Activated CD8-positive, alpha-beta T cell treated with anti-CD3 and anti-CD28 coated beads for 36 hours (primary cell): Measurements from ENCODE around the gene GPRIN2. TPM values are rescaled to one million over a fixed set of nuclear protein-coding genes. Genes with fewer than 3 reads are reported as not detected.
"Not testable (repeated sequence)": the region's sequence is repeated elsewhere in the genome, so short reads cannot be mapped to it uniquely, and the experiment has no call there.

Source experiments
- ATAC-seq: fragments of 200-7000 bp; cut with Tn5 transposase; one replicate; pipeline ENCODE4 v1.10.0; 2021; ENCODE audit warnings: mild to moderate bottlenecking, moderate library complexity
- CTCF ChIA-PET: fragments of 350-600 bp; sonication (Branson Sonifier 250); formaldehyde crosslinking; loops from one replicate; lab custom pipeline; 2021; ENCODE audit warnings: antibody characterized with exemption; lab: Charles Lee
- POLR2A ChIA-PET: fragments of 350-600 bp; sonication (Branson Sonifier 250); formaldehyde crosslinking; loops from one replicate; lab custom pipeline; 2021; ENCODE audit warnings: antibody characterized with exemption; lab: Charles Lee
- DNase-seq: peaks from one replicate; pipeline ENCODE4 v3.0.0-alpha.2; 2020
- H3K27ac Mint-ChIP-seq: one replicate; pipeline ENCODE4 v1.8.0; 2021; ENCODE audit warnings: mild to moderate bottlenecking, mixed read lengths
- H3K27me3 Mint-ChIP-seq: one replicate; pipeline ENCODE4 v1.8.0; 2021; ENCODE audit warnings: mixed read lengths
- H3K36me3 Mint-ChIP-seq: one replicate; pipeline ENCODE4 v1.8.0; 2021; ENCODE audit warnings: low read depth, mixed read lengths
- H3K4me1 Mint-ChIP-seq: one replicate; pipeline ENCODE4 v1.8.0; 2021; ENCODE audit warnings: low read depth, mixed read lengths
- H3K4me3 Mint-ChIP-seq: one replicate; pipeline ENCODE4 v1.8.0; 2021; ENCODE audit warnings: mild to moderate bottlenecking, moderate library complexity, mixed read lengths
- H3K9me3 Mint-ChIP-seq: one replicate; pipeline ENCODE4 v1.8.0; 2021; ENCODE audit warnings: mixed read lengths
- intact Hi-C: fragments of 100-400 bp; cut with micrococcal nuclease; formaldehyde crosslinking; loops from one replicate; pipeline ENCODE4 v1.10.0; 2022
- total RNA-seq, 2 experiments: library from RNA; stranded (reverse); gene quantifications; one replicate each; pipeline ENCODE4 v1.2.3, GENCODE V29; 2021
- TF ChIP-seq, protein P1 (sequence below): fragments of 200-600 bp; IDR thresholded peaks from one replicate; pipeline ENCODE4 v1.8.0; 2022; ENCODE audit warnings: antibody characterized with exemption, mild to moderate bottlenecking

The GPRIN2 gene
- total RNA-seq, 2 experiments from 2014 or later, result not detected

DNA sequence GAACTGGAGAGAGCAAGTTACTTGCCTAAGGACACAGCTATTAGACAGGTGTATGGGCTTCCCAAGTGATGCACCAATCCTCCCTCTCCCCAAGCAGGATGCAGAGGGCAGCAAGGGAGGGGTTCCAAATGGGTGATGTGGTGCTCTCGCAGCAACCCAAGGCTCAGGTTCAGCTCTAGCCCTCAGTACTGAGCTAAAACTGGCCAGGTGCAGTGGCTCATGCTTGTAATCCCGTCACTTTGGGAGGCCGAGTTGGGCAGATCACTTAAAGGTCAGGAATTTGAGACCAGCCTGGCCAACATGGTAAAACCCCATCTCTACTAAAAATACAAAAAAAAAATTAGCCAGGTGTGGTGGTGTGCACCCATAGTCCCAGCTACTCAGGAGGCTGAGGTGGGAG is 40.7 kb downstream of the GPRIN2 start:
- TF ChIP-seq, protein P1, sequence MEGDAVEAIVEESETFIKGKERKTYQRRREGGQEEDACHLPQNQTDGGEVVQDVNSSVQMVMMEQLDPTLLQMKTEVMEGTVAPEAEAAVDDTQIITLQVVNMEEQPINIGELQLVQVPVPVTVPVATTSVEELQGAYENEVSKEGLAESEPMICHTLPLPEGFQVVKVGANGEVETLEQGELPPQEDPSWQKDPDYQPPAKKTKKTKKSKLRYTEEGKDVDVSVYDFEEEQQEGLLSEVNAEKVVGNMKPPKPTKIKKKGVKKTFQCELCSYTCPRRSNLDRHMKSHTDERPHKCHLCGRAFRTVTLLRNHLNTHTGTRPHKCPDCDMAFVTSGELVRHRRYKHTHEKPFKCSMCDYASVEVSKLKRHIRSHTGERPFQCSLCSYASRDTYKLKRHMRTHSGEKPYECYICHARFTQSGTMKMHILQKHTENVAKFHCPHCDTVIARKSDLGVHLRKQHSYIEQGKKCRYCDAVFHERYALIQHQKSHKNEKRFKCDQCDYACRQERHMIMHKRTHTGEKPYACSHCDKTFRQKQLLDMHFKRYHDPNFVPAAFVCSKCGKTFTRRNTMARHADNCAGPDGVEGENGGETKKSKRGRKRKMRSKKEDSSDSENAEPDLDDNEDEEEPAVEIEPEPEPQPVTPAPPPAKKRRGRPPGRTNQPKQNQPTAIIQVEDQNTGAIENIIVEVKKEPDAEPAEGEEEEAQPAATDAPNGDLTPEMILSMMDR, result no peak
- Mint-ChIP-seq H3K4me3 (no peak overlapping the region), H3K9me3 (no peaks in the 10 kb centered on the region), H3K4me1 (no peaks in the 10 kb centered on the region), H3K27ac (no peak overlapping the region), H3K36me3 (no peaks in the 10 kb centered on the region), H3K27me3 (no peaks in the 10 kb centered on the region)
- intact Hi-C loops, result no loop called here
- POLR2A ChIA-PET, result no interaction called here
- CTCF ChIA-PET, result no interaction called here
- no peak for DNase-seq
- no peak for ATAC-seq

DNA sequence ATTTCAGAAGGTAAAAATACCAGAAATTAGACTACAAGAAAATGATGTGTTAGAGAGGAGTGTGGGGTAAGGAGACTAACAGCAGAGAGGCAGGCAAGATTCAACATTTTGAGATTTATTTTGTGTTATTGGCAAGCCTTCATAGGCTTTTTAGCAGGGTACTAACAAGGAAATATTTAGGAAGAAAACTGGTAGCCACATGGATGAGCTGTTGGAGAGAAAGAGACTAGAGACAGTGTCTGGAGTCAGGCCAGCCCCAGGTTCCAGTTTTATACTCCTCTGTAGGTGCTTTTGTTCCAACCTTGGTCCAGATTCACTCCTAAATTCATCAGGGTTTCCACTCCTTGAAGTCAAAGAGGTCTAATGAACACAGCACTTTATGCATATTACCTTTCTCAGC is 41.1 kb downstream of the GPRIN2 start:
- Mint-ChIP-seq H3K27ac (no peak overlapping the region), H3K36me3 (no peaks in the 10 kb centered on the region), H3K4me1 (no peaks in the 10 kb centered on the region), H3K27me3 (no peaks in the 10 kb centered on the region), H3K9me3 (no peaks in the 10 kb centered on the region), H3K4me3 (no peak overlapping the region)
- ChIA-PET POLR2A (no interaction called here), CTCF (no interaction called here)
- DNase-seq (no peak), ATAC-seq (no peak)
- intact Hi-C loops, result no loop called here
- TF ChIP-seq, protein P1, result no peak

DNA sequence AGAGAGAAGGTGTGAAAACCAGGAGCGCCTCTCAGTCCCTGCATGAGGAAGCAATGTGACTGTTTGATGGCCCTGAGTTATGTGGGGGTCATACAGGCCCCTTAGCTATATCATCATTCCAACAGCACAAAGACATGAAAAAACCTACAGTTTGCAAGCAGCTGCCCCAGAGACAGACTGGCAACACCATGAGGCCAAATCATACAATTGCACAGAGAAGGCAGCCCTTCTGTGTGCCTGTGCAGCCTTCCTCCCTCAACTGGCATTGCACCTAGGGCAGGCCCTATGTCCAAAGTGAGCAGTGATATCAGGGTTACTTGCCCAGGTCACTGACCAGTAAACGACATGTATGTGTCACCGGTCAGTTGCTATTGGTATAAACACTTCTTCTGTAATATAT is 41.6 kb downstream of the GPRIN2 start:
- no peaks in the 10 kb centered on the region for H3K27me3 Mint-ChIP-seq
- ATAC-seq, result no peak

DNA sequence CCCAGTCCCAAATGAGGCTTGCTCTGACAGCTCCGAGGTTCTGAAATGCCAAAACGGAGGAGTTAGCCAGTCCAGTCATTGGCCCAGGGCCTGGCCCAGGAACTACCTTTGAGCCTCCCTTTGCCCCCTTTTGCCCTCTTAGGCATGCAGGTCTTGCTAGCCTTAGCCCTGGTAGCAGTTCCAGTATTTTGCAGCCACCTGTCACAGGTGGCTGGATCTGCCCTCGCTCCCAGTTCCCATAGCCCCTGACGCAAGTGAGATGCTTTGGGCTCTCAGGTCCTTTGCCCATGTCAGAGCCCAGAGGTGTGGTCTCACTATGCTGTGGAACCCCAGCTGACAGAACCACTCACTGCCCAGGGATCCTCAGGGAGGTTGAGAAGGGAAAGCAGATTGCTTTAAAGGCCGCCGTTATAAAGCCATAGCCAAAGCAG is 42.0 kb downstream of the GPRIN2 start:
- TF ChIP-seq, protein P1, result no peak
- CTCF ChIA-PET, result no interaction called here

More for the DNA sequence above, 41.6 kb downstream of the GPRIN2 start:
- DNase-seq, result no peak
- CTCF ChIA-PET, result no interaction called here
- no peaks in the 10 kb centered on the region for H3K9me3 Mint-ChIP-seq
- no peak overlapping the region for H3K4me3 Mint-ChIP-seq
- no peaks in the 10 kb centered on the region for H3K4me1 Mint-ChIP-seq
- H3K27ac Mint-ChIP-seq, result no peak overlapping the region
- H3K36me3 Mint-ChIP-seq, result no peaks in the 10 kb centered on the region
- intact Hi-C loops, result no loop called here
- POLR2A ChIA-PET, result no interaction called here
- TF ChIP-seq, protein P1, result no peak

DNA sequence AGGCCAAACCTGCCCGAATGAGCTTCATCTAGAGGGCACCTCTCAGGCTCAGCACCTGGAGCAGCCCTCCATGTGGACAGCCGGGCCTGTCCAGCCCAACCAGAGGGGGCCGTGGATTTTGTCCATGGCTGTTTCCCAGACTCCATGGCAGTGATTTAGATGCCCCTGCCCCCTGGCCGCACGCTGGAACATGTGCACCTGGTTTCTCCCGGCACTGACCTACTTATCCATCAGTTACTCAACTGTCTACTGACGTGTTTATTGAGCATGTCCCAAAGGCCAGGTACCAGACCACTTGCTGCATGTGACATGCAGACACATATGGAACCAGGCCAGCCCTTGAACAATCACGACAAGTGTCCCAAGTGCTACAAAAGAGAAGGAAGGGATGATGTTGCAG is 43.1 kb downstream of the GPRIN2 start:
- DNase-seq, result not testable (repeated sequence)

More for the DNA sequence above, 42.0 kb downstream of the GPRIN2 start:
- intact Hi-C loops, result no loop called here
- H3K27me3 Mint-ChIP-seq, result no peaks in the 10 kb centered on the region
- H3K36me3 Mint-ChIP-seq, result no peaks in the 10 kb centered on the region
- no peak overlapping the region for H3K27ac Mint-ChIP-seq
- ATAC-seq, result no peak
- H3K4me3 Mint-ChIP-seq, result no peak overlapping the region
- POLR2A ChIA-PET, result no interaction called here
- no peaks in the 10 kb centered on the region for H3K4me1 Mint-ChIP-seq
- DNase-seq, result no peak
- H3K9me3 Mint-ChIP-seq, result no peaks in the 10 kb centered on the region

DNA sequence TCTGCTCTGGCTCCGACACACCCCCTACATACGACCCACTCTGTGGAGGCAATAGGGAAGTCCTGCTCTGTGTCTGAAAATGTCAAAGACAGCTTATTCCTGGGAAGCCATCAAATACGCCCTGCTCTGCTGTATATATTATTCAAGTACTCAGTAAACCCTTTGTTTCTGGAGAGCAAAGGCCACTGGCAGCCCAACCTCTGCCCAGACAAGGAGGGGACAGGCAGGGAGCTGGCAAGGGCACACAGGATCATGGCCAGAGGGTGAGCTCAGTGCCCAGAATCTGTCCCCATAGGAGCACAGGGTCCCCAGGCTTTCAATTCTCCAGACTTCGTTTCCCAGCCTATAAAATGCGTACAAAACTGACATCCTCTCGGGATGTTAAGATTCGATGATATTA is 43.7 kb downstream of the GPRIN2 start:
- POLR2A ChIA-PET, H3K27me3 Mint-ChIP-seq, H3K4me1 Mint-ChIP-seq, H3K36me3 Mint-ChIP-seq, CTCF ChIA-PET, ATAC-seq, intact Hi-C loops, DNase-seq, H3K4me3 Mint-ChIP-seq, H3K9me3 Mint-ChIP-seq, H3K27ac Mint-ChIP-seq: not testable (repeated sequence)

More for the DNA sequence above, 43.1 kb downstream of the GPRIN2 start:
- CTCF ChIA-PET, intact Hi-C loops, H3K36me3 Mint-ChIP-seq, H3K27me3 Mint-ChIP-seq, ATAC-seq, H3K4me3 Mint-ChIP-seq, H3K9me3 Mint-ChIP-seq, H3K4me1 Mint-ChIP-seq, H3K27ac Mint-ChIP-seq, POLR2A ChIA-PET: not testable (repeated sequence)

DNA sequence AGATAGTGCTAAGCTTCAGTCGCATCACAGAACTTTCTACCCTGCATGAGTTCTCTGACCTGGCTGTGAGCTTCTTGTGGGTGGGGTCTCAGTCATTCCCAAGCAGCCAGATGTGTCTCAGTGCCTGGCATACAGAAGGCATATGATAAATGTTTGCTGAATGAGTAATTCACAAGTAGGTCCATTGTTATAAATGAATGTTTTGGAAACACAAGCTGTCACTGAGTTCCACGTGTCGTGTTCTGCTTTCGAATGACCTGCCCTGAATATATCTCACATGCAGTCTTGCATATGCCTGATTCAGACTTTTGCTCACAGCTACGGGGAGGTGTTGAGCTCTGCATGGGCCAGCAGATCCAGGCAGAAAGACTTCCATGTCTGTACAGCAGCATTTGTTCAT is 44.5 kb downstream of the GPRIN2 start:
- H3K27ac Mint-ChIP-seq, intact Hi-C loops, H3K27me3 Mint-ChIP-seq, H3K4me1 Mint-ChIP-seq, H3K36me3 Mint-ChIP-seq, H3K9me3 Mint-ChIP-seq, CTCF ChIA-PET, POLR2A ChIA-PET, ATAC-seq, DNase-seq, H3K4me3 Mint-ChIP-seq: not testable (repeated sequence)
